Vagina (tissue), 2 donors: ENCODE measurements around the gene RNH1. TPM values are rescaled to one million over a fixed set of nuclear protein-coding genes. Genes with fewer than 3 reads are reported as not detected.

Experiments used
- DNase-seq, 2 donors: peaks; one replicate each; pipeline ENCODE4 v3.0.0-alpha.2; 2017; ENCODE audit errors: extremely low spot score in 2 of 2
- H3K27ac ChIP-seq: fragments of 200-600 bp; sonication (generic); one replicate; pipeline ENCODE4 v1.5.1; 2019
- H3K27me3 ChIP-seq: fragments of 200-600 bp; sonication (generic); one replicate; pipeline ENCODE4 v1.5.1; 2019
- H3K36me3 ChIP-seq, 2 donors: fragments of 200-600 bp; sonication (generic); one replicate each; pipeline ENCODE4 v1.5.1; 2017 to 2019
- H3K4me1 ChIP-seq: fragments of 200-600 bp; sonication (generic); one replicate; pipeline ENCODE4 v1.5.1; 2019
- H3K4me3 ChIP-seq, 2 donors: fragments of 200-600 bp; sonication (generic); 1 replicate in 1 of 2; 2 replicates in 1 of 2; pipeline ENCODE4 v1.5.1; 2016 to 2019
- H3K9me3 ChIP-seq: fragments of 200-600 bp; sonication (generic); one replicate; pipeline ENCODE4 v1.5.1; 2019
- CTCF ChIP-seq, 3 experiments: fragments of 450-650 bp in 2 of 3; fragments of 200-600 bp in 1 of 3; sonication (generic) in 1 of 3; IDR thresholded peaks; one replicate each; pipeline ENCODE4 v1.5.1; 2017 to 2019; ENCODE audit warnings: antibody characterized with exemption in 3 of 3, mild to moderate bottlenecking in 2 of 3, moderate library complexity in 2 of 3
- POLR2A ChIP-seq, 2 donors: fragments of 450-650 bp; IDR thresholded peaks; one replicate each; pipeline ENCODE4 v1.6.1; 2017; ENCODE audit warnings: antibody characterized with exemption in 2 of 2, mild to moderate bottlenecking in 2 of 2, moderate library complexity in 2 of 2
- POLR2AphosphoS5 ChIP-seq, 2 donors: sonication (generic); formaldehyde crosslinking; IDR thresholded peaks; one replicate each; pipeline ENCODE4 v1.9.0; 2017; ENCODE audit warnings: antibody characterized with exemption in 2 of 2, mild to moderate bottlenecking in 2 of 2, low read depth in 1 of 2; ENCODE audit not compliant: insufficient read depth in 1 of 2
- intact Hi-C: fragments of 100-400 bp; cut with DNase I; formaldehyde crosslinking; loops from one replicate; pipeline ENCODE4 v1.15.1; 2023
- total RNA-seq: library from RNA; depleted of rRNA; stranded (reverse); fragments of >200 nt; gene quantifications from one replicate; pipeline ENCODE4 v1.2.3, GENCODE V29; 2016

The RNH1 gene
- total RNA-seq, 1 donor from 2014 or later, result 252 TPM

DNA sequence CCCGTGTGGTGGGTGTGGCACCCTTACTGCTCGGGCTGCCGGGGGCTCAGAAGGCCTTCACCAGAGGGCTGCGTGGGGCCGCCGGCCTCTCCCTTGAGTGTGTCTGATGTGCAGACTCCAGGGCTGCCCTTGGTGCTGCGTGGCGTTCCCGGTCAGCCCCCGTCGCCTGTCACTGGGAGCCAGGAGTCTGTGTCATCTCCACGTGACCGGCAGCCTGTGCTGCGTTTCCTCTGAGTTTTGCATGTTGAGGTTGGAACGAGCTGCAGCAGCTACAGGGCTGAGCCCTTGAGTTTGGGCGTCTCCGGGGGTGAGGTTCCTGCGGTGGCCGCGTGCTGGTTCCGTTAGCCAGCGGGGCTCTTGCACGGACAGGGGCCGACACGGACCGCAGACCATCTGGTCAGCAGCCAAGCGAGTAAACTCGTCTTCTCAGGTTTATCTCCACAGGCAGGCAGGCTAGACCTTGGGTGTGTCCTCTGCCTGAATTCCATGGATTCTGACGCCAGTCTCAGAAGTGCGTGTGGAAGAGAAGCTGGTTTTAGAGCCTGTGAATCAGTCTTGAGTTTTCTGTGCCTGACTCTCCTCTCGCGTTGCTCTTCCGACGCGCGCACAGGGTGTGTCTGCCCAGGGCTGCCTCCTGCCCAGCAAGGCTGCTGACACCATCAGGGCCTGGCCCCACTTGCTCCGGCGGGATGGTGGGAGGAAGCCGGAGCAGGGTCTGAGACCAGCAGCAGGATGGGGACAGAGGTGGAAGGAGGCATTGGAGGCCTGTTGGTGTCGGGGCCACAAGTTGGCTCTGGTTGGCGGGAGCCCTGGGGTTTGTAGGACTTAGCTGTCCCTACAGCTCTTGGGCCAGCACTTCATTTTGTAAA, 46.5 kb downstream of the RNH1 start:
- intact Hi-C loops, result no loop called here
- no peaks in the 10 kb centered on the region for H3K27me3 ChIP-seq
- peaks cover 0 to 11% of the 10 kb centered on the region in 2 donors for H3K36me3 ChIP-seq
- H3K9me3 ChIP-seq, result no peaks in the 10 kb centered on the region
- no peak overlapping the region for H3K27ac ChIP-seq
- H3K4me3 ChIP-seq, result no peak overlapping the region
- no peak for DNase-seq
- H3K4me1 ChIP-seq, result peaks cover 6% of the 10 kb centered on the region
- TF ChIP-seq POLR2A (IDR thresholded peaks at IDR 0.05) (no peak), POLR2AphosphoS5 (IDR thresholded peaks at IDR 0.05; ENCODE audit: insufficient read depth in 1 of 2, low read depth in 1 of 2) (peak in 1 of 2 donors; percentile 21), CTCF (IDR thresholded peaks at IDR 0.05) (no peak)

DNA sequence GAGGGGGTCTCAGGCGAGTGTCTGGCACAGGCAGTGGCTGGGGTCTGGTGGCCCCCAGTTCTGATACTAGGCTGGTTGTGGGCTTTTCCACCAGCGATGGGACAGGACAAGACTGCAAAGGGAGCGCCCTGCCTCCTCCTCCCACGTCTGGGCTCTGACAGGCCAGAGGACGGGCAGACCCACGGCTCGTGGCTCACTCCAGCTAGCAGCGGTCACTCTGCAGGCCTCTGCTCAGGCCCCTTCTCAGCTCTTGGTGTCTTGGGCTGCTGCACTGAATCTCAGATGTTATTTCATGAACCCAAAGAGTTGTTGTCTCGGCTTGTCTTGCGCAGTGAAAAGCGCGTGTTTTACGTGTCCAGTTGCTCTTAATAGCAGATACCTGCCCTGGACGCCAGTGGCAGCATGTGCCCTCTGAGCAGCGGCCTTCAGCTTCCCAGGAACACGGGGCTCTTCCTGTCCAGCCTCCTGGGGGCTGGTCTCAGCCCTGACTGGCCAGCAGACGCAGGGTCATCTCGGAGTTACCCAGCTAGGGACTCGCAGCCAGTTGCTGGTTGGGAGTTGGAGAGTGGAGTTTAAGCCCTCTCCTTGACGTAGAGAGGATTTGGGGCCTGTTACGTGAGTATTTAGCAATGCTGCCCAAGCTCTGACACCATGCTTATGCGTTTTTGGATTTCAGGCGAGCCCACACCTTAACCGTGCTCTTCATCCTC, 47.4 kb downstream of the RNH1 start:
- TF ChIP-seq POLR2AphosphoS5 (IDR thresholded peaks at IDR 0.05; ENCODE audit: insufficient read depth in 1 of 2, low read depth in 1 of 2), result no peak
- TF ChIP-seq CTCF (IDR thresholded peaks at IDR 0.05), result no peak
- TF ChIP-seq POLR2A (IDR thresholded peaks at IDR 0.05), result no peak
- Histone ChIP-seq H3K27me3 (no peaks in the 10 kb centered on the region), H3K27ac (no peak overlapping the region), H3K4me3 (no peak overlapping the region), H3K36me3 (peaks cover 0 to 11% of the 10 kb centered on the region in 2 donors), H3K4me1 (peaks cover 6% of the 10 kb centered on the region), H3K9me3 (no peaks in the 10 kb centered on the region)
- DNase-seq, result no peak
- intact Hi-C loops, result no loop called here

DNA sequence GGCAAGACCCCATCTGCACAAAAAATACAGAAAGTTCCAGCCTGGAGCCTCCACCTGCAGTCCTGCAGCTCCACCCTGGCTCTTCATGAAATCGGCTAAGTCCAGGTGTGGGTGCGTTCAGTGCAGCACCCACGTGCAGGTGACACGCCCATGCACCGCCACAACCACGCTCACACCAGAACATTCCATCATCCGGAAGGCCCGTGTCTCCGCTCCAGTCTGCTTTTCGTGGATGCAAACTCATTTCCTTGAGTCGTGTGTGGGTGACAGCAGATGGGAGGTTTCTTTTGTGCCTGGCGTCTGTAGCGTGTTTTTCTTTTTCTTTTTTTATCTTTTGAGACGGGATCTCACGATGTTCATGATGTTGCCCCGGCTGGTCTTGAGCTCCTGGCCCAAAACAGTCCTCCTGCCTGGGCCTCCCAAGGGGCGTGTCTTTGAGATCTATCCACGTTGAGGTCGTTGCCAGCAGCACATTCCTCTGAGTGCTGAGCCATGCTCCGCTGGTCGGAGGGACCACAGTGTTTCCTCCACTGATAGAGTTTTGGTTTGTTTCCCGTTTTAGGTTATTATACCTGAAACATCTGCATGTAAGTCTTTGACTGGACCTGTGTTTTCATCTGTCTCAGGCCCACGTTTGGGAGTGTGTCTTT, 49.8 kb downstream of the RNH1 start:
- peaks cover 0 to 24% of the 10 kb centered on the region in 2 donors for H3K36me3 ChIP-seq
- no peaks in the 10 kb centered on the region for H3K9me3 ChIP-seq
- H3K4me1 ChIP-seq, result peaks cover 6% of the 10 kb centered on the region
- H3K27me3 ChIP-seq, result no peaks in the 10 kb centered on the region
- intact Hi-C loops, result no loop called here
- H3K4me3 ChIP-seq, result no peak overlapping the region
- TF ChIP-seq POLR2A (IDR thresholded peaks at IDR 0.05), result no peak
- no peak for TF ChIP-seq POLR2AphosphoS5 (IDR thresholded peaks at IDR 0.05; ENCODE audit: insufficient read depth in 1 of 2, low read depth in 1 of 2)
- no peak for TF ChIP-seq CTCF (IDR thresholded peaks at IDR 0.05)
- no peak overlapping the region for H3K27ac ChIP-seq
- DNase-seq, result no peak

GRCh38 chr11:456533-456932, 50.5 kb downstream of the RNH1 start:
- DNase-seq, result no peak
- H3K36me3 ChIP-seq, result peaks cover 0 to 24% of the 10 kb centered on the region in 2 donors
- H3K27ac ChIP-seq, result no peak overlapping the region
- H3K9me3 ChIP-seq, result no peaks in the 10 kb centered on the region
- H3K4me1 ChIP-seq, result peaks cover 10% of the 10 kb centered on the region
- intact Hi-C loops, result no loop called here
- TF ChIP-seq POLR2AphosphoS5 (IDR thresholded peaks at IDR 0.05; ENCODE audit: insufficient read depth in 1 of 2, low read depth in 1 of 2), result no peak
- no peak for TF ChIP-seq CTCF (IDR thresholded peaks at IDR 0.05)
- TF ChIP-seq POLR2A (IDR thresholded peaks at IDR 0.05), result no peak
- H3K27me3 ChIP-seq, result no peaks in the 10 kb centered on the region
- no peak overlapping the region for H3K4me3 ChIP-seq
